GM03348 (cell line): ENCODE data around the gene CDK1.
"Not testable (repeated sequence)": the region's sequence is repeated elsewhere in the genome, so short reads cannot be mapped to it uniquely, and the experiment has no call there.

Source experiments
- DNase-seq: peaks from one replicate; pipeline ENCODE4 v3.0.0; 2012; ENCODE audit warnings: low spot score

The CDK1 gene

GRCh38 chr10:60816628-60817397 lies 38.5 kb downstream of the CDK1 start:
- DNase-seq, result peak; percentile 82

GRCh38 chr10:60817398-60817805 lies 39.1 kb downstream of the CDK1 start:
- DNase-seq, result peak; percentile 21

DNA sequence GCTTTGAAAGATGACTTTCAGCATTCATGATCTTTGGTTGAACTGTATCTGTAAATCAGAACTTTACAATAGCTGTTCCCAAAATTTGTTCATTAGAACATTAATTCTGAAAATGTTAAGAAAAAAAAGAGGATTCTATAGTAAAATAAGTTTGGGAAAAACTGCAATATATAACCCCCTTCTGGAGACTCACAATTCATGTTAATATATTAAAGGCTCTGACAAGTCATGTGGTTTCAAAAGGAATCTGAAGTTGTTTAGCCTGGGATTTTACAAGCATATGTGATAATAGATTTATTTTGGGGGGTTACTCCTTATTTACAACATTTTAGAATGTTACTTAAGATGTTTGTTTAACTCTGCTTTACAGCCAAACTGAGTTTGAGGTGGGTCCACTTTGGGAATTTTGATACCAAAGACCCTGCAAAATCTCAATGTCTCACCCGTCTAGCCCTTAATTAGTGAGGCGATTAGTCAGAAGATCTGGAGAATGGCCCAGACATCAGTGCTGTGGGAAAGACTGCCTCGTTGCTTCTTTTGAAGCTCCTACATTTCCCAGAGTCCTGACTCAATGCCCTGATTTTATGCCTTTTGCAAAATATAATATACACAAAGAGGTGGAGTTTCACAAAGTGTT lies 40.0 kb downstream of the CDK1 start:
- peak; percentile 42 for DNase-seq

DNA sequence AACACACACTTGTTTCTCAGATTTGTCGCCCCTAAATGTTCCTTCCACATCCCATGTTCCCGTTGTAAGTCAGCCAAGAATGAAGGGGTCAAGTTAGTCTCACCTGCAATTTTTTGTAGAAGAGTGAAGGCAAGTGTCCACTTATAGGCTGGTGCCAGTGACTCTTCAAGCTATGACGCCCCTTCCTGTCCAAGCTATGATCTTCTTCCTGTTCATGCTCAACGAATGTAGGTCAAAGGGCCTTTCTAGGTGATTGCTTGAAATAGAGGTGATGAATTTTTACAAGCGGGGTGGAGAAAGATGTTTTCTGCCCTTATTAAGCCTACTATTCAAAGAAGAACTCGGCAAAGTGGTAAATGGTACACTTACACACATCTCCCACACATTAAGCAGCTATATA lies 41.0 kb downstream of the CDK1 start:
- no peak for DNase-seq

DNA sequence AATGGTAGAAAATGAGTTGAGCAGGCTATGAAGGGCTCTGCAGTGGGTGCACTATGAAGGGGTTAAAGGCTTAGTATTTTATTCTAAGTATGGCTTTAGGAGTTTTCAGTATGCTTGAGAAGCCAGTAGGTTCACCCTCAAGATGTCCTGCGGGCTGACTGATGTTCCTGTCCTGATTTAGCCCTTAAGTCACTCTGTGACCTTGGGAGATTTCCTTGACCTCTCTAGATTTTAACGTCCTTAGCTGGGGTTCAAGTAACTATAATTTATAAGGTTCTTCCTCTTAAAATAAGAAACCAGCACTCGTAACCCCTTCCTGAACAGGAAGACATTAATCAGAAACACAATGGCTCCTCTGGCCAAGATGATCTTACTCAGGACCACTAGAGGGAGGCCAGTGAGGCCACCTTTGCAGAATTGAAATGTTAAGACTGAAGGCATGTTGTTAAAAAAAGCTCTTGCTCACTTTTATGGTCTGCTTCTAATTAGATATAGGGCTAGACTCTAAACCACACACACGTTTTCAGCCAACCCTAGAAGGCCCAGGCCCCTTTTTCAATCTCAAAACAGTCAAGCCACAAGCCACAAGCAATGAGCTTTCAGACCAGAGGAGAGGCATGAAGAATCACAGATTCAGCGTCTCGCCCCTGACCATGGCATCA lies 41.9 kb downstream of the CDK1 start:
- DNase-seq, result peak; percentile 35

DNA sequence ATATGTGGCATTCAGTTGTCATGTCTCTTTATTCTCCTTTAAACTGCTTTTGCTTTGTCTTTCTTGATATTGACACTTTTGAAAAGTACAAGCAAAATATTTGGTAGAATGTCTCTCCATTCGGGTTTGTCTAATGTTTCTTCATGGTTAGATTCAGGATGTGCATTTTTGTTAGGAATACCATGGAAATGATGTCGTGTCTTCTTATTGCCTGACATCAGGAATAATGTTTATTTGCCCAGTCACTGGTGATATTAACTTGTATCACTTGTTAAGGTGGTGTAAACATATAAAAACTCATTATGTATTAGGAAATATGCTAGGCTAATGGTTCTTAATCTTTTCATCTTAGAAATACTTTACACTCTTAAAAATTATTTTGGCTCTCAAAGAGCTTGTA lies 43.4 kb downstream of the CDK1 start:
- no peak for DNase-seq

- DNase-seq, result no peak
These were observed 44.5 kb downstream of the CDK1 start for GRCh38 chr10:60822809-60823208.

GRCh38 chr10:60823324-60823723 lies 45.0 kb downstream of the CDK1 start:
- no peak for DNase-seq

- no peak for DNase-seq
These were observed 47.2 kb downstream of the CDK1 start for GRCh38 chr10:60825520-60825919.

DNA sequence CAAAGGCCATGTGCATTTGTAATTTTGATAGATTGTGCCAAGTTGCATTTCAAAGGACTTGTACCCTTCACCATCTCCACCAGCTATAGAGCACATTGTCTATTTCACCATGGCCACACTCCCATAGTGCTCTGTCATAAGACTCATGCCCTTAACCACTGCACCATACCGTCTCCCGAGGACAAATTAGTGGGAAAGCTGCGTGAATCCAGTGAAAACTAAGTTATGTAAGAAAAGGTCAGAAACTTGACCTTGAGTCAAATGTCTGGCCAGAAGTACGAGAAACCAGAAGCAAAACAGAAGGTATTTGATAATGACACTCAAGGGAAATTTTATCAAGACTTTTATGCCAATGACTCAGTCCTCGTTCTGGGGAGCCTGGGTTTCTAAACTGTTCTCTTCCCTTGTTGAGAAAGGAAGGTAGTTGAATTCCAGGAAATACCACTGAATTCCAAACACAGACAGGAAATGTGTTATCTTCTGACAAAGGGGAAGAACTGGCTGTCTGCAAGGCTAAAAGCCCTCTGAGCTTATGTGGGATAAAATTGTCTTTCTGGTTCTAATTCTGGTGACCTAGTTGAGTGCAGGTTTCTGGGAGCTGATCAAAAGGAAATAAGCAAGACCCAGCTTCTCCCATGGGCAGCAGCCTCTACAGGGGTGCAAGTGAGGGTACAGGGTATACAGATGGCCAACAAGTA lies 49.7 kb downstream of the CDK1 start:
- peak; percentile 81 for DNase-seq

- DNase-seq, result no peak
These were observed 50.2 kb downstream of the CDK1 start for GRCh38 chr10:60828489-60828852.

DNA sequence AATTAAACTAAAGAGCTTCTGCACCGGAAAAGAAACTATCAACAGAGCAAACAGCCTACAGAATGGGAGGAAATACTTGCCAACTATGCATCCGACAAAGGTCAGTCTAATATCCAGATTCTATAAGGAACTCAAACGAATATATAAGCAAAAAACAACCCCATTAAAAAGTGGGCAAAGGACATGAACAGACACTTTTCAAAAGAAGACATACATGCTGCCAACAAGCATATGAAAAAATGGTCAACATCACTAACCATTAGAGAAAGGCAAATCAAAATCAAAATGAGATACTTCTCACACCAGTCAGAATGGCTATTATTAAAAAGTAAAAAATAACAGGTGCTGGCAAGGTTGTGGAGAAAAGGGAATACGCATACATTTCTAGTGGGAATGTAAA lies 53.9 kb downstream of the CDK1 start:
- DNase-seq, result not testable (repeated sequence)

DNA sequence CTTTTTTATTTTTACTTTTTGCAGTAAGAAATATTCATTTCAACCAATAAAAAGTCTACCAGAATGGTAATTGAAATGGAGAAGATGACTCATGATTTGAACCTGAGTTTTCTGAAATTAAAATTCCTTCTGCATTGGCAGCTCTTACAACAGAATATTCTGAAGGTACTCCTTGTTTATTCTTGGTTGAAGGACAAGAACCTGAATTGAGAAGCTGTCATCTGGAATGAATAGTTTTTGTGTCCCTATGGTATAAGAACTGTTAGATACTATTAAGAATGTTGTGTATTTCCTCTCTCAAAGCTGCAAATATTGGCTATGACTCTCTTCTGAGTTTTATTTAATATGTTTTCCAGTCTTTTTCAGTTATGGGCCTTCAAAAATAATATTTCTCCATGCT lies 56.1 kb downstream of the CDK1 start:
- no peak for DNase-seq

DNA sequence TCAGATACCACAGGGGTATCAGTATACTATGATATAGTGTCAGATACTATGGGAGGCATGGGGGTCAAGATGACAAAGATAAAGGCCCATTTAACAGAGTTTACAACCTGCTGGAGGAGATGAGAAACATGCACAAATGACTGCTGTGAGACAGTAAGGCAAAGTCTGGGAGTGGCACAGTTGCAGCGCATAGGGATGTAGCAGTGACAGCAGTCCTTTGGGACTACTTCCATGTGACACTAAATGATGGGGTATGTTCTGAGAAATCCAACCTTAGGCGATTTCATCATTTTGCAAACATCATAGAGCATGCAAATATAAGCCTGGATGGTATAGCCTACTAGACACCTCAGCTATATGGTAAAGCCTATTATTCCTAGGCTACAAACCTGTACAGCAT lies 56.8 kb downstream of the CDK1 start:
- DNase-seq, result no peak

- DNase-seq, result not testable (repeated sequence)
These were observed 62.9 kb downstream of the CDK1 start for GRCh38 chr10:60841227-60841626.

GRCh38 chr10:60842694-60843093 lies 64.4 kb downstream of the CDK1 start:
- no peak for DNase-seq
